Ishikawa (cell line): ENCODE results near the gene MBLAC1.

Source experiments
- CEBPB ChIP-seq: IDR thresholded peaks from 2 replicates; pipeline ENCODE4 v1.6.1; 2012
- CREB1 ChIP-seq: IDR thresholded peaks from 2 replicates; pipeline ENCODE4 v1.6.1; 2012; ENCODE audit warnings: low read depth
- EGR1 ChIP-seq: IDR thresholded peaks from 2 replicates; pipeline ENCODE4 v1.6.1; 2012
- EP300 ChIP-seq: IDR thresholded peaks from 2 replicates; pipeline ENCODE4 v1.6.1; 2012; ENCODE audit warnings: borderline replicate concordance
- FOXM1 ChIP-seq: IDR thresholded peaks from 2 replicates; pipeline ENCODE4 v1.6.1; 2012; ENCODE audit warnings: low read depth, borderline replicate concordance
- NFIC ChIP-seq: IDR thresholded peaks from 2 replicates; pipeline ENCODE4 v1.6.1; 2012
- RAD21 ChIP-seq: IDR thresholded peaks from 2 replicates; pipeline ENCODE4 v1.6.1; 2012; ENCODE audit warnings: low read depth
- TAF1 ChIP-seq: IDR thresholded peaks from 2 replicates; pipeline ENCODE4 v1.6.1; 2012; ENCODE audit warnings: low read depth, mild to moderate bottlenecking
- TCF12 ChIP-seq: IDR thresholded peaks from 2 replicates; pipeline ENCODE4 v1.6.1; 2012; ENCODE audit warnings: low read depth
- TEAD4 ChIP-seq: IDR thresholded peaks from 2 replicates; pipeline ENCODE4 v1.6.1; 2012
- YY1 ChIP-seq: IDR thresholded peaks from 2 replicates; pipeline ENCODE4 v1.6.1; 2012; ENCODE audit warnings: low read depth
- ZBTB7A ChIP-seq: IDR thresholded peaks from 2 replicates; pipeline ENCODE4 v1.6.1; 2012; ENCODE audit warnings: low read depth
- TF ChIP-seq, protein P1 (sequence below): IDR thresholded peaks from 2 replicates; pipeline ENCODE4 v1.6.1; 2012
- TF ChIP-seq, protein P2 (sequence below): IDR thresholded peaks from 2 replicates; pipeline ENCODE4 v1.6.1; 2012
- TF ChIP-seq, protein P3 (sequence below): IDR thresholded peaks from 2 replicates; pipeline ENCODE4 v1.6.1; 2012; ENCODE audit warnings: low read depth, mild to moderate bottlenecking

Gene MBLAC1

DNA sequence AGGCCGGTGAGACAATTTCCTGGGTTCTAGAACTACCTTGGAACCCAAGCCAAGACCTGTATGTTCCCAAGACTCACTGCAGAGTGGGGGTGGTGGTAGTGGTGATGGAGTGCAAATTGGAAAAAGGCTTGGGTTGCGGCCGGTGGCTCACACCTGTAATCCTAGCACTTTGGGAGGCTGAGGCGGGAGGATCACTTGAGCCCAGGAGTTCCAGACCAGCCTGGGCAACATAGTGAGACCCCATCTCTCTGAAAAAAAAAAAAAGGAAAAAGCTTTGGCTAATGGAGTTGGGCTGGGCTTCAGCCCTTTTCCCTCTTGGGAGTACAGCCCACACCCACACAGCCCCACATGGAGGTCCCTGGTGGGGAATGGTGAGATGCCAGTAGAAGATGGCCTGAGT lies 21.2 kb upstream of the MBLAC1 start:
- TF ChIP-seq FOXM1, result no peak
- no peak for TF ChIP-seq EP300
- no peak for TF ChIP-seq TEAD4
- TF ChIP-seq RAD21, result no peak
- TF ChIP-seq, protein P1, sequence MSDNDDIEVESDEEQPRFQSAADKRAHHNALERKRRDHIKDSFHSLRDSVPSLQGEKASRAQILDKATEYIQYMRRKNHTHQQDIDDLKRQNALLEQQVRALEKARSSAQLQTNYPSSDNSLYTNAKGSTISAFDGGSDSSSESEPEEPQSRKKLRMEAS, result no peak
- TF ChIP-seq, protein P2, sequence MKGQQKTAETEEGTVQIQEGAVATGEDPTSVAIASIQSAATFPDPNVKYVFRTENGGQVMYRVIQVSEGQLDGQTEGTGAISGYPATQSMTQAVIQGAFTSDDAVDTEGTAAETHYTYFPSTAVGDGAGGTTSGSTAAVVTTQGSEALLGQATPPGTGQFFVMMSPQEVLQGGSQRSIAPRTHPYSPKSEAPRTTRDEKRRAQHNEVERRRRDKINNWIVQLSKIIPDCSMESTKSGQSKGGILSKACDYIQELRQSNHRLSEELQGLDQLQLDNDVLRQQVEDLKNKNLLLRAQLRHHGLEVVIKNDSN, result no peak
- no peak for TF ChIP-seq CEBPB
- no peak for TF ChIP-seq YY1
- no peak for TF ChIP-seq TCF12
- no peak for TF ChIP-seq ZBTB7A
- TF ChIP-seq, protein P3, sequence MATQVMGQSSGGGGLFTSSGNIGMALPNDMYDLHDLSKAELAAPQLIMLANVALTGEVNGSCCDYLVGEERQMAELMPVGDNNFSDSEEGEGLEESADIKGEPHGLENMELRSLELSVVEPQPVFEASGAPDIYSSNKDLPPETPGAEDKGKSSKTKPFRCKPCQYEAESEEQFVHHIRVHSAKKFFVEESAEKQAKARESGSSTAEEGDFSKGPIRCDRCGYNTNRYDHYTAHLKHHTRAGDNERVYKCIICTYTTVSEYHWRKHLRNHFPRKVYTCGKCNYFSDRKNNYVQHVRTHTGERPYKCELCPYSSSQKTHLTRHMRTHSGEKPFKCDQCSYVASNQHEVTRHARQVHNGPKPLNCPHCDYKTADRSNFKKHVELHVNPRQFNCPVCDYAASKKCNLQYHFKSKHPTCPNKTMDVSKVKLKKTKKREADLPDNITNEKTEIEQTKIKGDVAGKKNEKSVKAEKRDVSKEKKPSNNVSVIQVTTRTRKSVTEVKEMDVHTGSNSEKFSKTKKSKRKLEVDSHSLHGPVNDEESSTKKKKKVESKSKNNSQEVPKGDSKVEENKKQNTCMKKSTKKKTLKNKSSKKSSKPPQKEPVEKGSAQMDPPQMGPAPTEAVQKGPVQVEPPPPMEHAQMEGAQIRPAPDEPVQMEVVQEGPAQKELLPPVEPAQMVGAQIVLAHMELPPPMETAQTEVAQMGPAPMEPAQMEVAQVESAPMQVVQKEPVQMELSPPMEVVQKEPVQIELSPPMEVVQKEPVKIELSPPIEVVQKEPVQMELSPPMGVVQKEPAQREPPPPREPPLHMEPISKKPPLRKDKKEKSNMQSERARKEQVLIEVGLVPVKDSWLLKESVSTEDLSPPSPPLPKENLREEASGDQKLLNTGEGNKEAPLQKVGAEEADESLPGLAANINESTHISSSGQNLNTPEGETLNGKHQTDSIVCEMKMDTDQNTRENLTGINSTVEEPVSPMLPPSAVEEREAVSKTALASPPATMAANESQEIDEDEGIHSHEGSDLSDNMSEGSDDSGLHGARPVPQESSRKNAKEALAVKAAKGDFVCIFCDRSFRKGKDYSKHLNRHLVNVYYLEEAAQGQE, result no peak

GRCh38 chr7:100106633-100107032 lies 20.1 kb upstream of the MBLAC1 start:
- TF ChIP-seq TCF12 (no peak), EGR1 (no peak), EP300 (no peak), CREB1 (no peak), NFIC (no peak), TAF1 (no peak), ZBTB7A (no peak), YY1 (no peak)
- TF ChIP-seq, protein P1, result no peak

DNA sequence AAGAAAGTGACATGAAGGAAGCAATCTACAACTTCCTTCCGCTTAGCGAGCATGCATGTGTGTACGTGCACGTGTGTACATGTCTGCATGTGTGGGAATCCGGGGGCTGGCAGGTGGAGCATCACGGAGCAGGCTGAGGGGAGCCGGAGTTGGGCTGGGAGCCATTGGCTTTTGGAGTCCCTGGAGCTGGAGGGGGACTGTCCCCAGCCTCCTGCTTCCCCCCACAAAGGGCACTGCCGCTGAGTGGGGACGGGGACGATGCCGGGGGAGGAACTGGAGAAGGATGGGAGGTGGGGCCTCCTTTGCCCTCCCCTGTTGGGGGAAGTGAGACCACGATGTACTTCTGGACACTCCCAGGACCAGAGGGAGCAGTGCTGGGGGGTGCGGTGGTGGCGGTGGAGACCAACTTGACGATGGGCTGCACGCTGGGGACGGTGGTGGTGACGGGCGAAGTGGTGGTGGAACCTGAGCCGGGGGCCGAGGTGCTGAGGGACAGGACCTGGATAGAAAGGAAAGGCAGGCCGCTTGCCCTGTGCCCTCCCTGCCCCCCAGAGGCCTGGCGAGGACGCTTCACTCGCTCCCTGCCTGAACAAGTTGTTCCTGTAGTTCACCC lies 19.5 kb upstream of the MBLAC1 start:
- no peak for TF ChIP-seq CEBPB
- TF ChIP-seq, protein P2, result no peak
- no peak for TF ChIP-seq TEAD4
- TF ChIP-seq, protein P1, result no peak
- no peak for TF ChIP-seq RAD21
- TF ChIP-seq NFIC, result no peak
- TF ChIP-seq FOXM1, result no peak
- TF ChIP-seq YY1, result no peak
- no peak for TF ChIP-seq CREB1
- TF ChIP-seq EGR1, result no peak
- TF ChIP-seq ZBTB7A, result no peak
- TF ChIP-seq TCF12, result no peak
- no peak for TF ChIP-seq EP300

GRCh38 chr7:100107890-100108289 lies 18.9 kb upstream of the MBLAC1 start:
- TF ChIP-seq, protein P3, result no peak
- no peak for TF ChIP-seq RAD21
- no peak for TF ChIP-seq ZBTB7A
- TF ChIP-seq NFIC, result no peak
- no peak for TF ChIP-seq TAF1
- no peak for TF ChIP-seq FOXM1
- TF ChIP-seq, protein P1, result no peak
- TF ChIP-seq, protein P2, result no peak
- no peak for TF ChIP-seq EGR1
- TF ChIP-seq CREB1, result no peak
- TF ChIP-seq CEBPB, result no peak
- no peak for TF ChIP-seq TCF12

GRCh38 chr7:100109521-100110163 lies 17.1 kb upstream of the MBLAC1 start:
- TF ChIP-seq NFIC (no peak), ZBTB7A (no peak), RAD21 (no peak), FOXM1 (no peak), TAF1 (no peak)
- TF ChIP-seq, protein P2, result no peak
- TF ChIP-seq, protein P1, result no peak
